Measurements from ENCODE around the gene SIVA1.
A peak's percentile ranks its signal among the peaks of the same experiment; 100 is the strongest.

Gene SIVA1

GRCh38 chr14:104719343-104719742, 33.6 kb upstream of the SIVA1 start:
- TF ChIP-seq, protein P1, sequence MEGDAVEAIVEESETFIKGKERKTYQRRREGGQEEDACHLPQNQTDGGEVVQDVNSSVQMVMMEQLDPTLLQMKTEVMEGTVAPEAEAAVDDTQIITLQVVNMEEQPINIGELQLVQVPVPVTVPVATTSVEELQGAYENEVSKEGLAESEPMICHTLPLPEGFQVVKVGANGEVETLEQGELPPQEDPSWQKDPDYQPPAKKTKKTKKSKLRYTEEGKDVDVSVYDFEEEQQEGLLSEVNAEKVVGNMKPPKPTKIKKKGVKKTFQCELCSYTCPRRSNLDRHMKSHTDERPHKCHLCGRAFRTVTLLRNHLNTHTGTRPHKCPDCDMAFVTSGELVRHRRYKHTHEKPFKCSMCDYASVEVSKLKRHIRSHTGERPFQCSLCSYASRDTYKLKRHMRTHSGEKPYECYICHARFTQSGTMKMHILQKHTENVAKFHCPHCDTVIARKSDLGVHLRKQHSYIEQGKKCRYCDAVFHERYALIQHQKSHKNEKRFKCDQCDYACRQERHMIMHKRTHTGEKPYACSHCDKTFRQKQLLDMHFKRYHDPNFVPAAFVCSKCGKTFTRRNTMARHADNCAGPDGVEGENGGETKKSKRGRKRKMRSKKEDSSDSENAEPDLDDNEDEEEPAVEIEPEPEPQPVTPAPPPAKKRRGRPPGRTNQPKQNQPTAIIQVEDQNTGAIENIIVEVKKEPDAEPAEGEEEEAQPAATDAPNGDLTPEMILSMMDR (IDR thresholded peaks at IDR 0.05; ENCODE audit: insufficient read depth, low read length, poor library complexity, severe bottlenecking): no peak
- no peak for TF ChIP-seq EZH2phosphoT487 (conservative IDR thresholded peaks at IDR 0.05; ENCODE audit: low read length)
- no peaks in the 10 kb centered on the region for H4K20me1 ChIP-seq (ENCODE audit: low read depth, low read length)
- no peak overlapping the region for H3K27ac ChIP-seq (ENCODE audit: low read depth, low read length)
- H3K36me3 ChIP-seq (ENCODE audit: low read length): no peaks in the 10 kb centered on the region
- H3K79me2 ChIP-seq (ENCODE audit: insufficient read depth, low read length): no peaks in the 10 kb centered on the region
- H3K9me2 ChIP-seq (replicated peaks; ENCODE audit: insufficient read depth, low read length): no peaks in the 10 kb centered on the region
- H3K27me3 ChIP-seq (ENCODE audit: low read length): no peaks in the 10 kb centered on the region
- H3K4me2 ChIP-seq (ENCODE audit: low read depth, low read length, poor library complexity, severe bottlenecking): no peak overlapping the region
- H3K4me3 ChIP-seq (ENCODE audit: insufficient read depth, low read length, poor library complexity, severe bottlenecking): no peak overlapping the region
- H2AFZ ChIP-seq (ENCODE audit: low read depth, low read length, severe bottlenecking): no peak overlapping the region
- no peaks in the 10 kb centered on the region for H3F3A ChIP-seq (ENCODE audit: insufficient read depth)
- no peaks in the 10 kb centered on the region for H3K9me3 ChIP-seq (ENCODE audit: insufficient read depth, low read length)
- no peak overlapping the region for H3K9ac ChIP-seq (ENCODE audit: low read length)

DNA sequence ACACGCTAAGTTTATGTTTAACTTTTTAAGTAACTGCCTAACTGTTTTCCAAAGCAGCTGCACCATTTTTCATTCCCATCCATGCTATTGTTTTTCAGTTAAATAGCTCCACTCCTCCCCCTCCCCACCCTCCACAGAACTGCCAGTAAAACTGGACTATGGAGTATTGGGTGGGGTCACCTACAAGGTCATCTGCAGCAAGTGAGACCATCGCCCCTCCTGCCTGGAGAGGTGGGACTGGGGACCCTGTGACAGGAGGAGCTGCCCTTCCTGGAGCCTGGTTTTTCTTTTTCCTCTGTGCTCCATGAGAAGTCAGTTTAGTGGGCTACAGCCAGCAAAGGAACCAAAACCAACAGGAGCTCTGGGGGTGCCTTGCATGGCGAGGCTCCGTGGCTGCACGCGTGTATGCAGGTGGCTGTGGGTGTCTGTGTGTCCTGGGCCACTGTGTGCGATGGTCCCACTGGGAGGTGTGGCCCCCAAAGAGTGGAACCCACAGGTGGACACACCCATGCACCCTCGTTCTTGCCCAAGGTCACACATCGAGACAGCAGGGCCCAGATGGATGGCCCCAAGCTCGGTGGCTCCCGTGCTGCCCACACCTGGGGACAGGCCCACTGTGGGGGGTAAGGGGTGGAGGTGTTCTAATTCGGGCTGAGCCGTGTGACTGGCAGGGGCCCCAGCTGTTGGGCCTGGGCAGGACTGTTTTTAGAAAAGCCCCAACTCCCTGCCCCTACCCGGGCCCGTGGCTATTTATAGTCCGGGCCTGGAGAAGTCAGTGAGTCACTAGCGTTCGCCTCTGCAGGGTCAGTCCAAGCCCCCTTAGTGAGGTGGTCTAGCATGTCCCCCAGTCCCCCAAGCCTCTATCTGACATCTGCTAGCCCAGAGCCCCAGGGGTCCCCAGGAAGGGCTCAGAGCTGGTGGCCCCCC, 31.2 kb upstream of the SIVA1 start:
- no peak overlapping the region for H3K9ac ChIP-seq (ENCODE audit: low read length)
- H3K4me3 ChIP-seq (ENCODE audit: insufficient read depth, low read length, poor library complexity, severe bottlenecking): no peak overlapping the region

DNA sequence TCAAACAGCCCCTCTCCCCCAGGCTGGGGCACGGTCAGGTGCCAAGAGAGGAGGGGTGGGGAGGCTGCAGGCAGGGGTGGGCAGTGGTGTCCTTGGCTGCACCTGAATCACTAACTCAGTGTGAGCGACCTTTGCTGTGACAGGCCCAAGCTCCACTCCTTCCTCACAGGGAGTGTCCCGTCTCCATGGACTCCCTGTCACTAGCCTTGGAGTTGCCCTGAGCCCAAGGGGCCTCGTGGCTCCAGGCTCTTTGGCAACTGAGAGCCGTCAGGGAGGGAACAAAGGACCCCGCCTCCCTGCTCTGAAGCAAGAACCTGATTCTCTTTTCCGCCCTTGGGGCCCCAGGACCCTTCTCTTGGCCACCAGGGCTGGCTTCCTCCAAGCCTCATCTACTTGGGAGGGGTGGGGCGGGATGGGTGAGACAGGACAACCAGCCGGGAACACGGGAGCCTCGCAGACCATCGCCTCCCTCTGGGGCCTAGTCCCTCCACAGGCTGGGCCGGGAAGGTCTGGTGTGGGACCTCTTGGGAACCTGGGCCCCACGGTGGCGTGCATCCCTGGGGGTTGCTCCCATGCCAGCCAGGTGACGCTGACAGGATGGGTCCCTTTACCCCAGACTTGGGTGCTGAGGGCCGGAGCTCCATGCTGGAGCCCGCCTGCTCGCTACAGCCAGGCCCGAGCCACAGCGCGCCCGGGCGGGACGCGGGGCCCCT, 29.9 kb upstream of the SIVA1 start:
- H3K27me3 ChIP-seq (ENCODE audit: low read length): no peaks in the 10 kb centered on the region
- H3K36me3 ChIP-seq (ENCODE audit: low read length): no peaks in the 10 kb centered on the region
- H2AFZ ChIP-seq (ENCODE audit: low read depth, low read length, severe bottlenecking): no peak overlapping the region
- H3K9ac ChIP-seq (ENCODE audit: low read length): no peak overlapping the region
- H3K9me2 ChIP-seq (replicated peaks; ENCODE audit: insufficient read depth, low read length): no peaks in the 10 kb centered on the region
- no peak overlapping the region for H3K27ac ChIP-seq (ENCODE audit: low read depth, low read length)
- no peaks in the 10 kb centered on the region for H4K20me1 ChIP-seq (ENCODE audit: low read depth, low read length)
- H3K79me2 ChIP-seq (ENCODE audit: insufficient read depth, low read length): no peaks in the 10 kb centered on the region
- no peaks in the 10 kb centered on the region for H3K9me3 ChIP-seq (ENCODE audit: insufficient read depth, low read length)
- H3F3A ChIP-seq (ENCODE audit: insufficient read depth): no peaks in the 10 kb centered on the region
- H3K4me3 ChIP-seq (ENCODE audit: insufficient read depth, low read length, poor library complexity, severe bottlenecking): no peak overlapping the region
- H3K4me2 ChIP-seq (ENCODE audit: low read depth, low read length, poor library complexity, severe bottlenecking): peak overlapping the region; percentile 67
- no peak for TF ChIP-seq EZH2phosphoT487 (conservative IDR thresholded peaks at IDR 0.05; ENCODE audit: low read length)
- TF ChIP-seq, protein P1 (IDR thresholded peaks at IDR 0.05; ENCODE audit: insufficient read depth, low read length, poor library complexity, severe bottlenecking): no peak

More for the DNA sequence above, 31.2 kb upstream of the SIVA1 start:
- TF ChIP-seq EZH2phosphoT487 (conservative IDR thresholded peaks at IDR 0.05; ENCODE audit: low read length): no peak
- TF ChIP-seq, protein P1 (IDR thresholded peaks at IDR 0.05; ENCODE audit: insufficient read depth, low read length, poor library complexity, severe bottlenecking): no peak
- H3K9me2 ChIP-seq (replicated peaks; ENCODE audit: insufficient read depth, low read length): no peaks in the 10 kb centered on the region
- no peak overlapping the region for H3K27ac ChIP-seq (ENCODE audit: low read depth, low read length)
- no peaks in the 10 kb centered on the region for H3K79me2 ChIP-seq (ENCODE audit: insufficient read depth, low read length)
- H3K9me3 ChIP-seq (ENCODE audit: insufficient read depth, low read length): no peaks in the 10 kb centered on the region
- H3F3A ChIP-seq (ENCODE audit: insufficient read depth): no peaks in the 10 kb centered on the region
- H3K27me3 ChIP-seq (ENCODE audit: low read length): no peaks in the 10 kb centered on the region
- H4K20me1 ChIP-seq (ENCODE audit: low read depth, low read length): no peaks in the 10 kb centered on the region
- no peak overlapping the region for H3K4me2 ChIP-seq (ENCODE audit: low read depth, low read length, poor library complexity, severe bottlenecking)
- H2AFZ ChIP-seq (ENCODE audit: low read depth, low read length, severe bottlenecking): no peak overlapping the region
- no peaks in the 10 kb centered on the region for H3K36me3 ChIP-seq (ENCODE audit: low read length)

All from SU-DHL-6 (cell line).